Activated T-helper 9 cell treated with anti-CD3 and anti-CD28 coated beads, Interleukin-2, amount 50 U/mL, for 16 hours (primary cell): Measurements from ENCODE around the gene EXOSC2.

Experiments used
- DNase-seq: peaks from one replicate; pipeline ENCODE4 v3.0.0-alpha.2; 2020; ENCODE audit warnings: low read depth

EXOSC2 gene

GRCh38 chr9:130740218-130741023, 46.8 kb downstream of the EXOSC2 start:
- no peak for DNase-seq

GRCh38 chr9:130741024-130741305, 47.4 kb downstream of the EXOSC2 start:
- DNase-seq: no peak

- DNase-seq: no peak
Observed at GRCh38 chr9:130741831-130742449, 48.4 kb downstream of the EXOSC2 start.

- DNase-seq: no peak
Observed at GRCh38 chr9:130743656-130744055, 50.1 kb downstream of the EXOSC2 start.

GRCh38 chr9:130745210-130745800, 51.7 kb downstream of the EXOSC2 start:
- DNase-seq: no peak

GRCh38 chr9:130745829-130746228, 52.2 kb downstream of the EXOSC2 start:
- no peak for DNase-seq

- DNase-seq: no peak
Observed at GRCh38 chr9:130746434-130747212, 53.0 kb downstream of the EXOSC2 start.

- no peak for DNase-seq
Observed at GRCh38 chr9:130751631-130752355, 58.2 kb downstream of the EXOSC2 start.
